Ramos (cell line): Measurements from ENCODE around the gene ATP1A2.
"Not testable (repeated sequence)": the region's sequence is repeated elsewhere in the genome, so short reads cannot be mapped to it uniquely, and the experiment has no call there.

Source experiments
- in situ Hi-C: fragments of 300-500 bp; cut with MboI; formaldehyde crosslinking; loops from one replicate; pipeline ENCODE4 v1.14.3; 2022; ENCODE audit warnings: low sequenced_read_pairs; ENCODE audit not compliant: unreplicated experiment

Gene ATP1A2

DNA sequence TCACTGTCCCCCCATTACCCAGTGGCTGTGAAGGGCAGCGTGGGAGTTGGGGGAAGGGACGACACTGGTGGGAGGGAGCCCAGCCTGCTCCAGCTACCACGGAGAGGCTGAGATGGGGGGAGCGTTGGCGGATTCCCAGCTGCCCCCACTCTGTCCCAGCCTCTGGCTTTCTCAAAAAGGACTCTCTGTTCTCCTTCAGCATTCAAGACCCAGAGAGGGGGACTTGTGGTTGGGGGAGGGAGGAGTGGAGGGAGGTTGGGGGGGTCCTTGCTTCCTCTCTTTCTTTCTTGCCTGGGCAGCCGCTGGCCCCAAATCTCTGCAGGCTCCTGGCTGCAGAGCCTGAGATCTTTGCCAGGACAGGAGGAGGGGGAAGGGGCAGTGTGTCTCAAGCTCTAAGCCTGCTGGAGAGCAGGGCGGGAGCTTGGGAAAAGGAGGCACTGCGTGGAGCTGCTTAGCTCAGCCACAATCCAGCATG lies 2.2 kb downstream of the ATP1A2 start:
- in situ Hi-C loops: loop anchor here (25.0 kb wide), 1 partner anchor 495 kb away; no protein-coding TSS in a partner anchor

DNA sequence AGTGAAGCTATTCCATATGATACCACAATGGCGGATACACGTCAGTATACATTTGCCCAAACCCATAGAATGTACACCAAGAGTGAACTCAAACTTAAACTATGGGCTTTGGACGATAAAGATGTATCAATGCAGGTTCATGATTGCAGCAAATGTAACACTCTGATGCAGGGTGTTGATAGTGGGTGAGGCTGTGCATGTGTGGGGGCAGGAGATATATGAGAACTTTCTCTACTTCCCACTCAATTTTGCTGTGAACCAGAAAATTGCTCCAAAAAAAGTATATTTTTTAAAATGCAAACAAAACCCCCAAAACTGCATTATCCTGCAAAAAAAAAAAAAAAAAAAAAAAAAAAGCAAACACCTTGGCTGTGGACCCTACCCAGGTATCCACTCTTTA lies 3.4 kb downstream of the ATP1A2 start:
- in situ Hi-C loops: loop anchor here (25.0 kb wide), 1 partner anchor 493 kb away; no protein-coding TSS in a partner anchor

DNA sequence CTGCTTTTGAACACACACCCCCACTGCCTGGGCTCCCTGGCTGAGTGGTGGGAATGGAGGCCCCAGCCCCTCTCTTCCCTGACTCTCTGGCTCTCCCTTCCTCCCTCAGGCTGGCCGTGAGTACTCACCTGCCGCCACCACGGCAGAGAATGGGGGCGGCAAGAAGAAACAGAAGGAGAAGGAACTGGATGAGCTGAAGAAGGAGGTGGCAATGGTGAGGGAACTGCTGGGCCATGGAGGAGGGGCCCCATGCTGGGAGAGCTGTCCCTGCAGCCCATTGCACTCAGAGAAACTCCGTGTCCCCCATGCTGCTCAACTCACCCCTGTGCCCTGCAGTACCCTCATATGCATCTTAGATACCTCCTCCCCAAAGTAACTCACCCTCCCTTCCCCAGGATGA lies 5.2 kb downstream of the ATP1A2 start:
- in situ Hi-C loops: loop anchor here (25.0 kb wide), 1 partner anchor 492 kb away; no protein-coding TSS in a partner anchor

DNA sequence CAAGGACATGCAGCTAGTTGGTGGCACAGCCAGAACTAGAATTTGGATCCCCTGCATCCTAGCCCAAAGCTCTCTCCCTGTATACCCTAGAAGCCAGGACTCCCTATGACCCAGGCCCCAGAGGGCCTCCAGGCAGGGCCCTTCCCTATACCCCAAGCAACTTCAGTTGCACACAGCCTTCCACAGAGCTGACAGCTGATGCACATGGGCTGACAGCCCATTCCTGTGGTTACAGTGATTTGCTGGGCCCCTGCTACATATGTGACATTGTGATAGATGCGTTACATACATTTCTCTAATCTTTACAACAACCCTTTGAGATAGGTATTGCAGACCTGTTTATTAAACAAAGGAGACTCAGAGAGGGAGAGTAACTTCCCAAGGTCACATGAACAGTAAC lies 5.8 kb downstream of the ATP1A2 start:
- in situ Hi-C loops: loop anchor here (25.0 kb wide), 1 partner anchor 491 kb away; no protein-coding TSS in a partner anchor

DNA sequence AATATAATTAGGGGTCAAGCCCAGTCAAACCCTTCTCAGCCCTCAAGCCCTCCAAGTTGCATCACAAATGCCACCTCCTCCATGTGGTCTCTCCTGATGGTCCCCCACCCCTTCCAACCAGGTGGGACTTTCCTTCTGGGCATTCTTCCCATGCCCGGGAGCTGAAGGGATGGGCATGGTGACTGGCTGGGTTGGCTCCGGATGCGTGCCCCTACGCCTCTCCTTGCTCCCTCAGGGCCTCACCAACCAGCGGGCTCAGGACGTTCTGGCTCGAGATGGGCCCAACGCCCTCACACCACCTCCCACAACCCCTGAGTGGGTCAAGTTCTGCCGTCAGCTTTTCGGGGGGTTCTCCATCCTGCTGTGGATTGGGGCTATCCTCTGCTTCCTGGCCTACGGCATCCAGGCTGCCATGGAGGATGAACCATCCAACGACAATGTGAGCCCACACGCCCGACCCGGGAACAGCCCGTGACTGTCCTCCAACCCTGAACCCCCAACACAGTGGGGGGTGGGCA lies 7.5 kb downstream of the ATP1A2 start:
- in situ Hi-C loops: loop anchor here (25.0 kb wide), 1 partner anchor 489 kb away; no protein-coding TSS in a partner anchor

DNA sequence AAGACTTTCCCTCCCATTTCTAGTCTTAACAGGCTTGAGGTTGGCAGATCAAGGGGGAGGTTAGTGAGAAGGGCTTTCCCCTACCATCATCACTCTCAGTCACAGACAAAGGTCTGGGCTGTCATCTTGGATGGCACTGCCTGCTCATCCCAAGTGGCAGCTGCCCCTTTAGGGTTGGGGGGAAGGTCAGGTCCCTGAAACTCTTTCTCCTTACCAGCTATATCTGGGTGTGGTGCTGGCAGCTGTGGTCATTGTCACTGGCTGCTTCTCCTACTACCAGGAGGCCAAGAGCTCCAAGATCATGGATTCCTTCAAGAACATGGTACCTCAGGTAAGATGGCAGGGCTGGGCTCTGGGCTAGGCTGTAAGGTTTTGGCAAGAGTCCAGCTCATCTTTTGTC lies 8.2 kb downstream of the ATP1A2 start:
- in situ Hi-C loops: loop anchor here (25.0 kb wide), 1 partner anchor 489 kb away; no protein-coding TSS in a partner anchor

DNA sequence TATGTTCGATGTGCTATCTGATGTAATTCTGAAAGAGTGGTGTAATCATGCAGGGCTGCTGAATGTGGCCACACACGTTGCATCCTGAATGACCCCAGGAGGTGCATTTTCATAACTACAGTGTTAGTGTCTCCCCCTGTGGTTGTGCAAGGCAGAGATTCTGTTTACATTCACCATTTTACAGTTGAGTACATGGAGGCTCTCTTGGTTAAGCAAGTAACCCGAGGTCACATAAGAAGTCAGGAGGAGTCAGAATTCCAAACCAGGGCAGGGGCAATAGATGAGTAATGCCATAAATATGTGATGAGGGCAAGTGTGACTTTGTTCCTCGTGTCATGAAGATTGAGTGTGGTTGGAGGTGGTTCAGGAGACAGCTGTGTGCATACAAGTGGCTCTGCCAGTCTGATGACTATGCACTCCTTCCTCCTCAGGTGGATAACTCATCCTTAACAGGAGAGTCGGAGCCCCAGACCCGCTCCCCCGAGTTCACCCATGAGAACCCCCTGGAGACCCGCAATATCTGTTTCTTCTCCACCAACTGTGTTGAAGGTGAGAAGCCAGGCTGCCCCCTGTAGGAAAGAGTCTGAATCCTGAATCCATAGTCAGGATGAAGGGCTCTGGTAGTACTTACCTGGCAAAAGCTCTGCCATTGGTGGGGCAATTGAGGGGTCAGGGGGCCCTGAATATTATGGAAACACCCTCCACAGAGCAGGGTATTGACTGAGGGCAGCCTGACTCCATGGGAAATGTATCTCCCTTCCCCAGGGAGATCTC lies 9.3 kb downstream of the ATP1A2 start:
- in situ Hi-C loops: loop anchor here (25.0 kb wide), 1 partner anchor 487 kb away; no protein-coding TSS in a partner anchor

DNA sequence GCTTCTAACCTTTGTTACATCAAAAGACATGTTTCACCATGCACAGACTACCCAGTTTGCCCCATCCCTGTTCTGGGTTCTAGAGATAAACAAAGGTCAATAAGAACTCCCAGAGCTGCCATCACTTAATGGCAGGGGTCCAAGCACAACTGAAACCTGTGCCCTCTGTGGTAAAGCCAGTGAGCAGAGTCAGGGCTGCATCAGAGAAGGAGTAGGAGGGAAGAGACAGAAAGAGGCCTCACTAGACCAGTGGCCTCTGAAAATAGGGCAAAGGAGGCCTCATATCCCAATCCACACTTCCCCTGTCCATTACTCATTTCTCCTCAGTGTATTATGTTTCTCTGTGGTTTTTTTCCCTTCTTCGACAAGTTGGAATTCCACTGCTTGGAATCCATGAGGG lies 10.2 kb downstream of the ATP1A2 start:
- in situ Hi-C loops: no loop called here

DNA sequence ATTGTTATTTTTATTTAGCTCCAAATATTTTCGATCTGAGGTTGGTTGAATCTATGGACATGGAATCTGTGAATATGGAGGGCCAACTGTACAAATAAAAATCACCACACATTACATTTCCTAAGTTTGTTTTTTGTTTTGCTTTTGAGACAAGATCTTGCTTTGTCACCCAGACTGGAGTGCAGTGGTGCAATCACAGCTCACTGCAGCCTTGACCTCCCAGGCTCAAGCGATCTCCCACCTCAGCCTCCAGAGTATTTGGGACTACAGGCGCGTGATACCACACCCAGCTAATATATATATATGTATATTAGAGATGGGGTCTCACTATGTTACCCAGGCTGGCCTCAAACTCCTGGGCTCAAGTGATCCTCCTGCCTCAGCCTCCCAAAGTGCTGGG lies 10.8 kb downstream of the ATP1A2 start:
- in situ Hi-C loops: not testable (repeated sequence)

DNA sequence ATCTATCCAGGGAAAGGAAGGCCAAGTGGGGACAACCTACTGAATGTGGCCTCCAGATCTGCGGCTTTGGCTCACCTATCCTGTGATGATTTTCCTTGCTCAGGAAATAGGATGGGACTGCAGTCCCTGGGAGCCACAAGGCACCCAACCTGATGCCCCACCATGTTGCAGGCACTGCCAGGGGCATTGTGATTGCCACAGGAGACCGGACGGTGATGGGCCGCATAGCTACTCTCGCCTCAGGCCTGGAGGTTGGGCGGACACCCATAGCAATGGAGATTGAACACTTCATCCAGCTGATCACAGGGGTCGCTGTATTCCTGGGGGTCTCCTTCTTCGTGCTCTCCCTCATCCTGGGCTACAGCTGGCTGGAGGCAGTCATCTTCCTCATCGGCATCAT lies 11.8 kb downstream of the ATP1A2 start:
- in situ Hi-C loops: no loop called here

DNA sequence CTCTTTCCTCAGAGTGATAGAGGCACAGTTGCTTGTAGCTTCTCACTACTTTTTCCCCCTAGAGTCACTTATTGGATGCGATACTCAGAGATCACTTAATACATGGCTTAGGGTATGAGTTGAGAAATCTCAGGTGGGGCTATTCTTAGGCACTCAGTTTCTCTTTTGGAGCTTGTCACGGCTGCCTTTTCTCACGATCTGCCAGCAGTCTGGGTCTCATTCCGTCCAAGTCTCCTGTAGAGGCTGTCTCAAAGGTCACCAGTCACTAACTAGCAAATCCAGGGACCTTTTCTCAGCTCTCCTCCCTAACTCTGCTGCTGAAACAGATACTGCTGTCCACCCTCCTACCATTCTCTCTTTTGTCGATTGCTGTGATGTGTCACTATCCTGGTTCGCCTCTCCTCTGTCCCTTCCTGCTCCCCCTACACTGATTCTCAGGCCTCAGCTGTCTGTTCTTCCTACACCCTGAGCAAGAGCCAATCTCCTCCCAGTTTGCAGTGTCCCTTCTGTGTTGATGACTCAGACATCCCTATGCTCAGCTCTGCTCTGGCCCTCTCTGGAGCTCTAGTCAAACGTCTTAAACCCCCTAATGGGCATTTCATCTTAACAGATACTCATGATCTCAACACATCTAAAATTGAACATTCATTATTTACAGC lies 12.4 kb downstream of the ATP1A2 start:
- in situ Hi-C loops: no loop called here

DNA sequence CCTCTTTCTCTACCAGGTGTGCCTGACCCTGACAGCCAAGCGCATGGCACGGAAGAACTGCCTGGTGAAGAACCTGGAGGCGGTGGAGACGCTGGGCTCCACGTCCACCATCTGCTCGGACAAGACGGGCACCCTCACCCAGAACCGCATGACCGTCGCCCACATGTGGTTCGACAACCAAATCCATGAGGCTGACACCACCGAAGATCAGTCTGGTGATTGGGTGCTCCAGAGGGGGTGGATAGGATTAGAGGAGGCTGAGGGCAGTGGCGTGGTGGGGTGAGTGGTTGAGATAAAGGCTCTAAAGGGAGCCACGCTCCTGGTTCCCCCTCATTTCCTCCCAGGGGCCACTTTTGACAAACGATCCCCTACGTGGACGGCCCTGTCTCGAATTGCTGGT lies 13.1 kb downstream of the ATP1A2 start:
- in situ Hi-C loops: no loop called here

DNA sequence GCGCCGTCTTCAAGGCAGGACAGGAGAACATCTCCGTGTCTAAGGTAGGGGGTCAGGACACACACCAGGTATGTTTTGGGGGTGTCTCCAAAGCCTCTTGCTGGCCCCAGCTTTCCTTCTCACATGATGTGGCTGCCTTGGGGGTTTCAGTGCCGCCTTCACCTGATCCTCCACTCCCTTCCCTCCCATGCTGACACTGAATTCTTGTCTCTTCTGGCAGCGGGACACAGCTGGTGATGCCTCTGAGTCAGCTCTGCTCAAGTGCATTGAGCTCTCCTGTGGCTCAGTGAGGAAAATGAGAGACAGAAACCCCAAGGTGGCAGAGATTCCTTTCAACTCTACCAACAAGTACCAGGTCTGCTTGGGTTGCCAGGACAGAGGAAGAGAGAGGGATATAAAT lies 13.5 kb downstream of the ATP1A2 start:
- in situ Hi-C loops: no loop called here

DNA sequence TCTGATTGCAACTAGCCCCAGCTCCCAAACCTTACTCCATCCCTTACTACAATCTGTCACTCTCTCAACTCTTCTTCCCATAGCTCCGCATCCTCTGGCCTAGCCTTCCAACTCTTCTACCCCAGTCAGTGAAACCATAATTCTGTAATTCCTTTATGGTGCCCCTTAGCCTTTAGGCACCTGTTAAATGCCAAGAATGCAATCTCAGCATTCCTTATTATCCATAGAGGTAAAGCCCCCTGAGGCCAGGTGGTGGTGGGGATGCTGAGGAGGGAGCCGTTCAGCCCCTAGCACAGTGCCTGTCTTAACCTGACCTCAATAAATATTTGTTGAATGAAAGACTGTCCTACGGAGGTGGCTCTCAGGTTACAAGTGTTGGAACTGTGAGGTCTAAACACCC lies 14.0 kb downstream of the ATP1A2 start:
- in situ Hi-C loops: no loop called here

DNA sequence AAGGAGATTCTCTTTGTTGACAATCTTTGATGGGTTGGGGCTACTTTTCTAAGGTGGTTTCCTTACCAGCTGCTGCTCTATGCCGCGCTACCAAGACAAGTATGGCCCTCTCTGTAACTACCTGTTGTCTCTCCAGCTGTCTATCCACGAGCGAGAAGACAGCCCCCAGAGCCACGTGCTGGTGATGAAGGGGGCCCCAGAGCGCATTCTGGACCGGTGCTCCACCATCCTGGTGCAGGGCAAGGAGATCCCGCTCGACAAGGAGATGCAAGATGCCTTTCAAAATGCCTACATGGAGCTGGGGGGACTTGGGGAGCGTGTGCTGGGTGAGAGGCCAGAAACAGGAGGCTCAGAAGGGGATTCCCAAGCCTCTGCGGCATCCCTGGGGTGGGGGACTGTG lies 14.4 kb downstream of the ATP1A2 start:
- in situ Hi-C loops: no loop called here

DNA sequence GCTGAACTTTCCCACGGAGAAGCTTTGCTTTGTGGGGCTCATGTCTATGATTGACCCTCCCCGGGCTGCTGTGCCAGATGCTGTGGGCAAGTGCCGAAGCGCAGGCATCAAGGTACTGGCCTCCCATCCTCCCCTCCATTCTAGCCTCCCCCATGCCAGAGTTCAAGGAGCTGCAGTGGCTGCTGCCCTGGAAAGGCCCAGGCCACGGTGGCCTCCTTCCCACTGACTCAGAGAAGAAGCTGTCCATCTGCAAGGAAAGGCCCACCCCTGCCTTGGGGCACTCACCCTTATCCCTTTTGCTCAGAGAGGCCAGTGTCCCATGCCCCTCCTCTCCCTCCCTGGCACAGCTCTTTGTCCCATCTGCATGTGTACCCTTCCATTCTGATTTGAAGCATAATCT lies 14.9 kb downstream of the ATP1A2 start:
- in situ Hi-C loops: no loop called here

DNA sequence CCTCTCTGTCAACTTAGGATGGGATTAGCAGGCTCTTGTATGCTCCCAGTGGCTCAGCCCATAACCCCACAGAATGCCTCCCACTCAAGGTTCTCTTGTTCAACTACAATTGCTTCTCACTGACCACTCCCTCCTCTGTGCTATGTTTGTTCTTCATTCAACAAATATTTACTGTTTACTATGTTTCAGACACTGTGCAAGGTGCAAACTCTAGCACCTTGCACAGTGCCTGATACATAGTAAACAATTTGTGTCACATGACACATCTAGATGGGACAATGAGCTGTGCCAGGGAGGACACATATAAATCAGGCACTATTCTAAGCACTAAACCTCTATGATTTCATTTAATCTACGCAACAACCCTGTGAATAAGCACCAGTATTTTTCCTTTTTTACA lies 15.4 kb downstream of the ATP1A2 start:
- in situ Hi-C loops: no loop called here

DNA sequence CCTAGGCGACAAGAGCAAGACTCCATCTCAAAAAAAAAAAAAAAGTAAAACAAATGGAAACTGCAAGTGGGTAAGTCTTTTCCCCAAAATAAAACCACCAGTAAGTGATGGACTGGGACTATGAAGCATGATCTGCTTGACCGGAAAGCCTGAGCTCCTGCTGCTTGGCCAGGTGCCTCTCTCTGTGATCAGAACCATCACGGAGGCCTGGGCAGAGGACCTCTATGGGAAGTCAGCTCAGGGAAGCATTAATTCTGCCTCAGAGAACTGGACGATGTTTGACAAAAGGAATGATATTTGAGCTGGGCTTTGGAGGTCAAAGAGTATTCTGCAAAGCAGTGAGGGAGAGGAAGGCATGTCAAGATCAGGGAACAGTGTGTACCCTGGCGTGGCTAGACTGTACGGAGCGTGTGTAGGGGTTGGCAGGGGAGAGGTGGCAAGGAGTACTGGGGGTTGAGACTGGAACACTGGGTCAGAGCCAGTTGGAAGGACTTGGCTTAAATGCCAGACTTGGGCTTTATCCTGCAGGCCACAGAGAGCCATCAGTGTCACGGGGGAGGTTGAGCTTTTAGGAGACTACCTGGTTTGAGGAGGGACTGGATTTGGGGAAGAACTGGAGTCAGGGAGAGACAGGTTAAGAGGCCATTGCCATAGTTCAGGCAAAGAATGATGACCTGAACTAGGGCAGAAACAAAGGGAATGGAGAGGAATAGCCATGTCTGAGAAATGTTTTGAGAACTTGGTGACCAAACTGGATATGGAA lies 16.4 kb downstream of the ATP1A2 start:
- in situ Hi-C loops: no loop called here

DNA sequence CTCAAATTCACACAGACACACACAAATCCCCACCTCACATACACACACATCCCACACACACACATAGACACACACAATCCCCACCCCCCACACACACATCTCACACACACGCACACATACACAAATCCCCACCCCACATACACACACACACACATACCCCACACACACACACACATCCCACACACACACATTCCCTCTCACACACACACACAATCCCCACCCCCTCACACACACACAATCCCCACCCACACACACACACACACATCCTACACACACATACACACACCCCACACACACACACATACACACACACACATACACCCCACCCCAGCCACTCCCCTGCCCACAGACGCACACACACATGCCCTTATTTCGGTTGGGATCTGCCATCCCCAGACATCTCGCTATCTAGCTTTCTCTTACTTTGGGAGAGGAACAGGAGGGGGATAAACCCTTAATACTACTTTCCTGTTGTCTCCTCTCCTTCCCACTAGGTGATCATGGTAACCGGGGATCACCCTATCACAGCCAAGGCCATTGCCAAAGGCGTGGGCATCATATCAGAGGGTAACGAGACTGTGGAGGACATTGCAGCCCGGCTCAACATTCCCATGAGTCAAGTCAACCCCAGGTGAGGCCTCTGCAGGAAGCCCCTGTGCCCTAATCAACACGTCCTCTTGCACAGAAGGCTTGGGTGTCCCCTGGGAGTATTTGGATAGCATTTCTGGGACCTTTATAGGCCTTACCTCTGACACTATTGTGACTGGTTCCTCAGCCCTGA lies 18.6 kb downstream of the ATP1A2 start:
- in situ Hi-C loops: no loop called here
